HAP-1 (cell line): ENCODE measurements around the gene SAT1.
"Not testable (repeated sequence)": the region's sequence is repeated elsewhere in the genome, so short reads cannot be mapped to it uniquely, and the experiment has no call there.

Source experiments
- DNase-seq, 2 experiments: peaks; one replicate each; pipeline ENCODE4 v3.0.0-alpha.2; 2016 to 2020; ENCODE audit warnings: low spot score in 2 of 2
- H3K27me3 ChIP-seq: fragments of 250-450 bp; sonication (Bioruptor Pico); 2 replicates; pipeline ENCODE4 v1.5.1; 2020; ENCODE audit warnings: low read depth, mild to moderate bottlenecking, moderate library complexity
- H3K36me3 ChIP-seq: fragments of 250-450 bp; sonication (Bioruptor Pico); replicated peaks from 2 replicates; pipeline ENCODE4 v1.5.1; 2020; ENCODE audit warnings: mild to moderate bottlenecking
- H3K4me1 ChIP-seq: fragments of 250-450 bp; sonication (Bioruptor Pico); 2 replicates; pipeline ENCODE4 v1.5.1; 2020; ENCODE audit warnings: mild to moderate bottlenecking
- H3K4me3 ChIP-seq: fragments of 250-450 bp; sonication (Bioruptor Pico); 2 replicates; pipeline ENCODE4 v1.5.1; 2020; ENCODE audit warnings: mild to moderate bottlenecking, moderate library complexity
- H3K9me3 ChIP-seq: fragments of 250-450 bp; sonication (Bioruptor Pico); 2 replicates; pipeline ENCODE4 v1.5.1; 2020; ENCODE audit warnings: mild to moderate bottlenecking, moderate library complexity
- in situ Hi-C: fragments of 300-500 bp; cut with MboI; formaldehyde crosslinking; loops from 3 replicates; pipeline ENCODE4 v1.14.3; 2020; ENCODE audit warnings: low sequenced_read_pairs, inconsistent platforms, mixed read lengths

Gene SAT1

DNA sequence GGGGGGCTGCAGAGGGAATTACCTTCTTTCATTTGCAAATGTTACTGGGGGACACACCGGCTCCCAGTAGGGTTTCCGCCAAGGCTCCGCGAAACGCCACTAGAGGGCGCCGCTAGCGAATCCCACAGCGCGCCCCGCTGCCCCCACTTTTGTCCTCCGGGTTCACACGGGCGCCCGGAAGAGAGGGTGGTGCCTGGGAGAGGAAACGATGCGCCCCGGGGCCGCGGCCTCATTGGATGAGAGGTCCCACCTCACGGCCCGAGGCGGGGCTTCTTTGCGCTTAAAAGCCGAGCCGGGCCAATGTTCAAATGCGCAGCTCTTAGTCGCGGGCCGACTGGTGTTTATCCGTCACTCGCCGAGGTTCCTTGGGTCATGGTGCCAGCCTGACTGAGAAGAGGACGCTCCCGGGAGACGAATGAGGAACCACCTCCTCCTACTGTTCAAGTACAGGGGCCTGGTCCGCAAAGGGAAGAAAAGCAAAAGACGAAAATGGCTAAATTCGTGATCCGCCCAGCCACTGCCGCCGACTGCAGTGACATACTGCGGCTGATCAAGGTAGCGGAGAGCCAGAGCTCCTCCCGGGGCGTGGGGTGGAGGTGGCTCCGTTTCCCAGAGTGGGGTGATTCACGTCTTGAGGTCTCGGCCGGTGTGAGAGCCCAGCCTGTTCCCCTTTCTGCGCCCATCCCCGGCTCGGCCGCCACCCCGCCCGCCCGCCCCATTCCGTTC is at the start of gene SAT1:
Gene SAT1 (plus strand): TSS at position 311 of the 726 bp plus-strand sequence. CDS start 179 bp downstream, at position 490.
- Histone ChIP-seq H3K4me3 (peak within 1 kb of the TSS; percentile 69), H3K9me3 (no peaks in the 10 kb centered on the region), H3K36me3 (peaks cover 12% of the 10 kb centered on the region), H3K4me1 (peaks cover 18% of the 10 kb centered on the region), H3K27me3 (no peaks in the 10 kb centered on the region)
- DNase-seq, result peak; percentile 98 to 100
- in situ Hi-C loops, result loop anchor here (10.0 kb wide), 1 partner anchor 122 kb away; the partner anchor contains the start of genes APOO and CXorf58

DNA sequence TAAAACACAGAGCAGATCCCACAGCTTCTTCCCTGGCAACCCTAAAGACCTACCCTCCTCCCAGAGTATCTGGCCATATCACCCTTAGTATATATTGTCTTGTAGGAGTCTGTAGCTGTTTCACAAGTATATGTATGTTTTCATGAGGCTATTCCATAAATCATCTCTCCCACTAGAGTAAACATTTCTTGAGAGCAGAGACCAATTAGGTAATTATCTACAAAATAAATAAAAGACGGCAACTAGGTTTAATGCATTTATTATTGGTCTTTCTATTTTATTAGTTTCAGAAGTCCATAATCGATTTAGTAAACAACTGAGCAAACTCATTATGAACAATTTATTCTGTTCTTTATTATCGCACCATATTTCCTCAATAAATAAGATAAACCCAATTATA is 46.9 kb upstream of the SAT1 start:
- Histone ChIP-seq H3K36me3 (peaks cover 9% of the 10 kb centered on the region), H3K9me3 (no peaks in the 10 kb centered on the region), H3K4me1 (no peaks in the 10 kb centered on the region; the same call in 1 of the 2 replicates), H3K4me3 (no peak overlapping the region), H3K27me3 (no peaks in the 10 kb centered on the region)
- in situ Hi-C loops, result no loop called here
- no peak for DNase-seq

DNA sequence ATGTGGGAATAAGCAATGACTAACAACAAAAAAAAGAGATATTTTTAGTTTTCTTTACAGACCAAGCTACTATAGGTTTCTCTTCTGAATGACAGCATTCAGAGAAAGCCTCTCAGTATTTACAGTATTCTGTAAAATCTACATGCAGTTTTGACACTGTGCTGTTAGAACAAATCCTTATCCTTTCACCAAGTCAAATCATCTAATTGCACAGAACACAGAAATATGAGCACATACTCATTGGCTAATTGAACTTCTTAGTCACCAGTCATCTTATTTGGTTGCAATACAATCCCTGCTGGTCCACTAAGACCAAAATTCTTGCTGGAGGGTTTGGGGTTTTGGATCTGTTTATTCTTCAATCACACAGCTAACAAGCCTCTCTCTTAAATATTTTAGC is 45.6 kb upstream of the SAT1 start:
- Histone ChIP-seq H3K4me3 (no peak overlapping the region), H3K4me1 (peaks cover 9% of the 10 kb centered on the region), H3K9me3 (no peaks in the 10 kb centered on the region), H3K36me3 (peaks cover 5% of the 10 kb centered on the region), H3K27me3 (no peaks in the 10 kb centered on the region)
- in situ Hi-C loops, result no loop called here
- no peak for DNase-seq

DNA sequence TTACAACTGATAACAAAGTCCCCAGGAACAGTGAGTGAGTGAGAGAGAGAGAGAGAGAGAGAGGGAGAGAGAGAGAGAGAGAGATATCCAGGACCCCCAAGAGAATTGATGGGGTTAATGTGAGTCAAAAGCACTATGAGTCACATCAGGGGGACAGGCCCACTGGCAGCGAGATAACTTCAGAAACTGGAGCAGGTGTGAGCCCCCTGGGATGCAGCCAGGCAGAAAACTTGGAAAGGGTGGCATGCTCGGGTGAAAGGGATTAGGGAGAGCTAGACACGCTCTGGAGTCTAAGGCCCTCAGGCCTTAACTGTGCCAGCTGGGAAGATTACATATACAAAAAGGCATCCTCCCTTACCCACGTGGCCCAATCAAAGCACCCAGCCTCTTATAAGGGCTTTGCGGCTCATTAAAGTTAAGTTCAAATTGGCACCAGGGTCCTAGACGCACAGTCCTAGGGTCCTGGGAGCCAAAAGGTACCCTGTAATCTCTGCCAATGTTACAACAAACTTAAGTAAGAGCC is 40.7 kb upstream of the SAT1 start:
- peak; percentile 70 to 76 for DNase-seq
- H3K36me3 ChIP-seq, result no peaks in the 10 kb centered on the region
- in situ Hi-C loops, result no loop called here
- H3K4me3 ChIP-seq, result peak overlapping the region; percentile 97
- H3K27me3 ChIP-seq, result no peaks in the 10 kb centered on the region
- H3K4me1 ChIP-seq, result peaks cover 12% of the 10 kb centered on the region
- no peaks in the 10 kb centered on the region for H3K9me3 ChIP-seq

DNA sequence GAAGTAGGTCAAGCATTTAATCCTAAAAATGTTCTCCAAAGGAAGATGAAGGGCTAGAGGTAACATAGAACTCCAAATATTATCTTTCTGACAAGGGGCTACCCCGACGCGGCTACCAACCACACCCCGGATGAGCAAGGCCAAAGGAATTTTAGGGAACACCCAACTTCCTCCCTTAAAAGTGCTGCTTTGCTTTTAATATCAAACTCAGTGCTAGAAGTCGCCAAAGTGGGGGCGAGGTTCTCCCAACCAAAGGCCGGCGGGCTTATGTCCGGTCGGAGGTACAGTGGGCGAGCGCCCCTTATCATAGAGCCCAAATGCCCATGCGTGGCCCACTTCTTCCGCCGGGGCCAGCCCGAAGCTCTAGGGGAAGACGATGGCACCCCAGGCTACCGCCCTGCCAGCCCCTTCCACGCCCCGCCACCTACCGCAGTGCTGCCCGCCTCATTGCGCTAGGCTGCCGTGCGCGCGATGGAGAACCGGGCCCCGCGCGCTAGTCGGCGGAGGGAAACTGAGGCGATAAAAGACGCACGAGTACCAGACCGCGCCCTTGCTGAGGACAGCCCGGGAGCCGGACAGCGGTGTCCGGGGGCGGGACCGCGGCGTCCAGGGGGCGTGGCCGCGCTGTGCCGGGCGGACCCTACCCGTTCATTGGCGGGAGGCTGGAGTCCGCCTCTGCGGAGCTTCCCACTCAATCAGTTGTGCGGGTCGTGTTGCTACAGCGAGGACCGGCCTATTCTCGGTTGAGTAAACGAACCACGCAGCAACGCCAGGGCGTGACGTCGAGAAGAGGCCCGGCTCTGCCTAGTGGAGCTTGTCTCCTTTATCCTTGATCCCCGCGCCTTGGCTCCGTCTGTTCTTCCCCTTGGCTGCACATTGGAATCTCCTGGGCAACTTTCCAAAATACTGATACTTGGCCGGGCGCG is 40.0 kb upstream of the SAT1 start, which contains the start of gene ACOT9:
Gene ACOT9 (minus strand): TSS at position 580 of the 926 bp plus-strand sequence. CDS start 132 bp downstream, at position 448.
- no peaks in the 10 kb centered on the region for H3K27me3 ChIP-seq
- in situ Hi-C loops, result no loop called here
- H3K4me1 ChIP-seq, result peaks cover 12% of the 10 kb centered on the region
- no peaks in the 10 kb centered on the region for H3K36me3 ChIP-seq
- no peaks in the 10 kb centered on the region for H3K9me3 ChIP-seq
- peak within 1 kb of the TSS; percentile 97 for H3K4me3 ChIP-seq
- peak; percentile 94 to 97 for DNase-seq

DNA sequence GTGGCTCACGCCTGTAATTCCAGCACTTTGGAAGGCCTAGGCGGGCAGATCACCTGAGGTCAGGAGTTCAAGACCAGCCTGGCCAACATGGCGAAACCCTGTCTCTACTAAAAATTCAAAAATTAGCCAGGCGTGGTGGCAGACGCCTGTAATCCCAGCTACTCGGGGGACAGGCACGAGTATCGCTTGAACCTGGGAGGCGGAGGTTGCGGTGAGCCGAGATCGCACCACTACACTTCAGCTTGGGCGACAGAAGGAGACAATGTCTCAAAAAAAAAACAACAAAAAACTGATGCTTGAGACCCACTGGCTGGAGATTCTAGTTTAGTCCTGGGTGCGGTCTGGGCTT is 39.4 kb upstream of the SAT1 start:
- H3K9me3 ChIP-seq, DNase-seq, H3K36me3 ChIP-seq, in situ Hi-C loops, H3K27me3 ChIP-seq: not testable (repeated sequence)
- Histone ChIP-seq H3K4me3 (peak overlapping the region; percentile 97), H3K4me1 (peaks cover 12% of the 10 kb centered on the region)

DNA sequence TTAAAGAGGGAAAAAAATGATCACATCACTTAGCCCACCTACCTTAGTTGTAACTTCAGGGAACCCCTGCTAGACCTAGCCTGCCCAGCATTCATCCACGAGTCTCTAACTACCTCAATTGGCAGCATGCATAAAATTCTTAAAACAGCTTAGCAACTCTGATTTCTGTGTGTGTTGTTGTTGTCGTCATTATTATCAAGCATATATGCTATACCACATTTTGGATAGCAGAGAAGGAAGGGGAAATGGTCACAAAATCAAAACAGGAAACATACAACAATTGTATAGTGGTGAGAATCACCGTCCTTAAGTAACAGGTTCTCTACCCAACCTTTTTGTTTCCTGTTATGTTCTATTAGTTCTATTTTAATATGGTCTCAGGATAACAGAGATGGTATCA is 37.2 kb upstream of the SAT1 start:
- no peaks in the 10 kb centered on the region for H3K9me3 ChIP-seq
- no peaks in the 10 kb centered on the region for H3K36me3 ChIP-seq
- in situ Hi-C loops, result no loop called here
- peaks cover 12% of the 10 kb centered on the region for H3K4me1 ChIP-seq
- no peaks in the 10 kb centered on the region for H3K27me3 ChIP-seq
- H3K4me3 ChIP-seq, result no peak overlapping the region
- DNase-seq, result no peak

DNA sequence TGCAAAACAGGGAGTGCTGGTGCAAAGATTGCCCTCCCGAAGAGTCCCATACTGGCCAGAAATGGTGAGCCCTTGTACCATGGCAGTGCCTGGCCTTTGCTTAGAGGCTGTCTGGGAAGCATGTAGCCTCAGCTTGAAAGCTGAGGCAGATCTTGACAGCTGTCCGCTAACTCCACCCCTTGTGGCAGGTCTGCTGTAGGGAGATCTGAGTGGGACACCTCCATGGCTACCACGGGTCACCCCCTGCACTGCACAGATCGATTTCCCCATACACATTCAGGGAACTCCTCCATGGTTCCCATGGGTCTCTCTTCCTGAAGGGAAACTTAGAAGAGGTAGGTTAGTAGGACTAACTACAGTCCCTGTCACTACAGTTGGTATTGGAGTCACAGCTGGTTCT is 33.8 kb upstream of the SAT1 start:
- Histone ChIP-seq H3K4me1 (peaks cover 5% of the 10 kb centered on the region), H3K36me3 (no peaks in the 10 kb centered on the region), H3K9me3 (no peaks in the 10 kb centered on the region), H3K27me3 (no peaks in the 10 kb centered on the region), H3K4me3 (no peak overlapping the region)
- no peak for DNase-seq
- in situ Hi-C loops, result no loop called here

DNA sequence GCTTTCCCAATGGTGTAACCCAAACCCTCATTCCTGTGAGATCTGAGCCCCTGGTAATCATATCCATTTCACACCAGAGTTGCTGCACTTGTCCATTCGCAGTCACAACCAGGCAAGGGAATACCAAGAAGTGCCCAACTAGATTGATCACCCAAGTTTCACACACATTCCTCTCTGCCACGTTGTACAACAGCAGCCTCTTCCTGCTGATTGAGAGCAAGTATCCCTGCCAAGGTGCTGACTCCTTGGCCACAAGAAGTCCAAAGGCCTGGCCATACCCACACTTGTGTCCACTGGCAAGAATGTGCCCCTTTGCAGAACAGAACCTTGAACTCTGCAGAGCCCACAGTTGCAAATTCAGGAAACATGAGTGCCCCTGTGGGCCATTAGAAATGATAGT is 33.4 kb upstream of the SAT1 start:
- no peak for DNase-seq
- Histone ChIP-seq H3K27me3 (no peaks in the 10 kb centered on the region), H3K36me3 (no peaks in the 10 kb centered on the region), H3K9me3 (no peaks in the 10 kb centered on the region), H3K4me1 (peaks cover 5% of the 10 kb centered on the region), H3K4me3 (no peak overlapping the region)
- in situ Hi-C loops, result no loop called here

DNA sequence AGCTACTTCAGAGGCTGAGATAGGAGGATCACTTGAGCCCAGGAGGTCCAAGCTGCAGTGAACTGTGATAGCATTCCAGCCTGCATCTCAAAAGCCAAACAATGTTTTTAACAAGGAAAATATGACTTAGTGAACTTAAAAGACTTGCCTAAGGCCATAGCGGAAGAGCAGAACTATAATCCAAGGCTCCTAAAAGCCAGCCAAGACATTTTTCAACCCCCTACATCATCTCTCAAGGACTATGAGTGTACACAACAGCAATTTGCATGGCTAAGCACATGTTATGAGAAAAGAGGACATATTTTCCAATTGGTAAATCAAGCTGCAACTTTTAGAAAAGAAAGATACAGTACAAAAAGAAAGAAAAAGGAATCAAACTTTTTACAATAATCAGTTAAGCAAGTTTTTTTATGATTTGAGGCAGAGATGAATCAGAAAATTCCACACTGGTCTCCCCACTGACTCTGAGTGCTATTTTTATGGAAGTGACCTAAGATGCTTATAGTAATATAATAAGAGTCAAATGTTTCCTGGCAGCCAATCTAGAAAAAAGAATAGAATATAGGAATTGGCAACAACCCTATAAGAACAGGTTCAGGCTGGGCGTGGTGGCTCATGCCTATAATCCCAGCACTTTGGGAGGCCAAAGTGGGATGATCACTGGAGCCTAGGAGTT is 30.1 kb upstream of the SAT1 start:
- H3K36me3 ChIP-seq, result no peaks in the 10 kb centered on the region
- in situ Hi-C loops, result loop anchor here (10.0 kb wide), 1 partner anchor 152 kb away; the partner anchor contains the start of genes APOO and CXorf58

DNA sequence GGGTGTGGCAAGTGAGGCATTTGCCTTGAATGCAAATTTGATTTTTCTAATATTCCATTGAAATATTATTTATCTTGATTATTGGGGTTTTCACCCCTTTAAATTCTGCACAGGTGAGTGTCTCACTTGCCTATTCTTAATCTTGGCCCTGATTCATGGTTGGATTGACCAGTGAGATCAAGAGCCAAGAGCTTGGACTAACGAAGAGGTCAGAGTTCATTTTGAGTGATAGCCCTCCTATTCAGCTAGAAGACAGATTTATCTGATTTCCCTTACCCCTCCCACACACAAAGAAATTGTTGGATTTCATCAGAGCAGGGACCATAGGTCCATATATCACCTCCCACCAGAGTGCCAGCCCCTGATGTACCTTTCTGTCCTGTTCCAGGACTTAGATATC is 28.3 kb upstream of the SAT1 start:
- no peaks in the 10 kb centered on the region for H3K9me3 ChIP-seq
- in situ Hi-C loops, result loop anchor here (10.0 kb wide), 1 partner anchor 150 kb away; the partner anchor contains the start of genes APOO and CXorf58
- no peak for DNase-seq
- peaks cover 5% of the 10 kb centered on the region for H3K4me1 ChIP-seq
- no peaks in the 10 kb centered on the region for H3K27me3 ChIP-seq
- no peak overlapping the region for H3K4me3 ChIP-seq
- no peaks in the 10 kb centered on the region for H3K36me3 ChIP-seq

More for the DNA sequence above, 30.1 kb upstream of the SAT1 start:
- Histone ChIP-seq H3K27me3 (no peaks in the 10 kb centered on the region), H3K9me3 (no peaks in the 10 kb centered on the region), H3K4me1 (peaks cover 5% of the 10 kb centered on the region), H3K4me3 (no peak overlapping the region)
- DNase-seq, result no peak

DNA sequence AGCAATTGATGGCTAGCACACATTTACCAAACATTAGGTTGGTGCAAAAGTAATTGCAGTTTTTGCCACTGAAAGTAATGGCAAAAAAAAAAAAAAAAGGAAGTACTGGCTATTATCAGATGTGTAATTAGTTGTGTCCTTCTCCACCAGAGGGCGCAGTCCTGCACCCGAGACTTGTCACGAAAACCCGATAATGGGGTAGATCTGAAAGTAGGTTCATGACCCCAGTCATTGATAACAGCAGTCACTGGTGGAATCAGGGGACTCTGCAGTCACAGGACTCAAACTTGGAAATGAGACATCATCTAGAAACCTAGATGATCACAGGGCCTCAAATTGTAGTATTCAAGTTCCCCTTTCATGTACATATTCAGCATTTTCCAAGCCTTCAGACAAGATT is 26.8 kb upstream of the SAT1 start:
- Histone ChIP-seq H3K4me1 (peaks cover 5% of the 10 kb centered on the region), H3K9me3 (no peaks in the 10 kb centered on the region), H3K4me3 (no peak overlapping the region), H3K36me3 (no peaks in the 10 kb centered on the region), H3K27me3 (no peaks in the 10 kb centered on the region)
- DNase-seq, result peak; percentile 59 to 83
- in situ Hi-C loops, result loop anchor here (10.0 kb wide), 1 partner anchor 149 kb away; the partner anchor contains the start of genes APOO and CXorf58

DNA sequence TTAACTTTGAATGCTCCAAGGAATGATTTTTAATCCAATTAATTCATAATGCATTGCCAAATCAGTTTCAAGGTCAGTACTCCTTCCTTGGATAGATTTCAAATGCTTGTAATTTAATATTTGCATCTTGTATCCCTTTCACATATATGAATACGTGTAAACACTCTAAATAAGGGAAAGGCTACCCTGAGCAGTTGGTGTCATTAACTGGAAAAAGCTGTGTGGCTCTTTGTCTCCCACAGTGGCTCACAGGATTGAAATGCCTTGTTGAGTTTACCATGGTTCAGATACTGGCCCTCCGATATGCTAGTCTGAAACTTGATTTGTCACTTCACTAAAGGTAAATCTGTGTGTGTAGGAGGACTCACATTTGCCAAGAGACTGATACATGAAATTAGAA is 23.2 kb upstream of the SAT1 start:
- Histone ChIP-seq H3K9me3 (no peaks in the 10 kb centered on the region), H3K4me3 (no peak overlapping the region), H3K27me3 (no peaks in the 10 kb centered on the region), H3K4me1 (peaks cover 8% of the 10 kb centered on the region), H3K36me3 (no peaks in the 10 kb centered on the region)
- in situ Hi-C loops, result loop anchor here (10.0 kb wide), 1 partner anchor 145 kb away; the partner anchor contains the start of genes APOO and CXorf58
- no peak for DNase-seq
